ENCODE results near the gene GDA.

DNA sequence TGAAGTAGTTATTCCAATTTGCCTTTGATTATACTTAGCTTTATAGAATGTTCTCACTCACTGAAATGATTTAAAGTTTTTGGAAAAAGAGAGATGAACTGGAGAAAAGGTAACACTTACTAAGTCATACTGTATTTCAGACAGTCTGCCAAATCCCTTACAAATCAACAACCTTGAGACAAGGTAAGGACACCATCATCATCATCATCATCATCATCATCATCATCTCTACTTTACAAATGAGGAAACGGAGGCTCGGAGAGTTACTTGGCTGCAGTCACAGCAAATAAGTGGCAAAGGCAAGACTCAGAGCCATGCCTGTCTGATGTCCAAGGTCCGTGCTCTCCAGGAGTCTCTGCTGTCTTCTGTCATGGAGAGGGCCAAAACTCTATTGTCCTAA lies 9.4 kb downstream of the GDA start:
- TF ChIP-seq, protein P1, sequence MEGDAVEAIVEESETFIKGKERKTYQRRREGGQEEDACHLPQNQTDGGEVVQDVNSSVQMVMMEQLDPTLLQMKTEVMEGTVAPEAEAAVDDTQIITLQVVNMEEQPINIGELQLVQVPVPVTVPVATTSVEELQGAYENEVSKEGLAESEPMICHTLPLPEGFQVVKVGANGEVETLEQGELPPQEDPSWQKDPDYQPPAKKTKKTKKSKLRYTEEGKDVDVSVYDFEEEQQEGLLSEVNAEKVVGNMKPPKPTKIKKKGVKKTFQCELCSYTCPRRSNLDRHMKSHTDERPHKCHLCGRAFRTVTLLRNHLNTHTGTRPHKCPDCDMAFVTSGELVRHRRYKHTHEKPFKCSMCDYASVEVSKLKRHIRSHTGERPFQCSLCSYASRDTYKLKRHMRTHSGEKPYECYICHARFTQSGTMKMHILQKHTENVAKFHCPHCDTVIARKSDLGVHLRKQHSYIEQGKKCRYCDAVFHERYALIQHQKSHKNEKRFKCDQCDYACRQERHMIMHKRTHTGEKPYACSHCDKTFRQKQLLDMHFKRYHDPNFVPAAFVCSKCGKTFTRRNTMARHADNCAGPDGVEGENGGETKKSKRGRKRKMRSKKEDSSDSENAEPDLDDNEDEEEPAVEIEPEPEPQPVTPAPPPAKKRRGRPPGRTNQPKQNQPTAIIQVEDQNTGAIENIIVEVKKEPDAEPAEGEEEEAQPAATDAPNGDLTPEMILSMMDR (IDR thresholded peaks at IDR 0.05), result no peak
- TF ChIP-seq POLR2A (IDR thresholded peaks at IDR 0.05), result no peak

Measured in transverse colon (tissue), 3 donors.